Muscle of leg (tissue), 11 donors: ENCODE data around the gene TPPP2. TPM values are rescaled to one million over a fixed set of nuclear protein-coding genes. Genes with fewer than 3 reads are reported as not detected.

Experiments used
- DNase-seq: peaks from one replicate; pipeline ENCODE4 v3.0.0; 2013
- H3K27ac ChIP-seq: one replicate; pipeline ENCODE4 v1.5.1; 2013; ENCODE audit warnings: mild to moderate bottlenecking, low read length, control low read depth
- H3K27me3 ChIP-seq: one replicate; pipeline ENCODE4 v1.6.1; 2013; ENCODE audit warnings: low read length; ENCODE audit not compliant: control insufficient read depth, insufficient read depth
- H3K36me3 ChIP-seq: one replicate; pipeline ENCODE4 v1.6.1; 2013; ENCODE audit warnings: low read length; ENCODE audit not compliant: control insufficient read depth, insufficient read depth
- H3K4me1 ChIP-seq: one replicate; pipeline ENCODE4 v1.6.1; 2013; ENCODE audit warnings: low read length; ENCODE audit not compliant: control insufficient read depth, insufficient read depth
- H3K4me3 ChIP-seq: one replicate; pipeline ENCODE4 v1.5.1; 2013; ENCODE audit warnings: low read length, control low read depth
- H3K9me3 ChIP-seq: replicated peaks from 2 replicates; pipeline ENCODE4 v1.6.1; 2013; ENCODE audit warnings: low read depth, low read length; ENCODE audit not compliant: control insufficient read depth
- WGBS: methylation state at CpG from one replicate; pipeline ENCODE4 v1.1.5; 2013; ENCODE audit warnings: missing lambda C conversion rate; ENCODE audit not compliant: insufficient coverage; 5-methylcytosine and 5-hydroxymethylcytosine counted together
- polyA plus RNA-seq, 8 donors: library from polyadenylated mRNA; unstranded; fragments of 120-200 nt; gene quantifications; one replicate each; pipeline versions ENCODE4 v1.2.1 to v1.2.3, GENCODE V29; 2013; ENCODE audit warnings: inconsistent platforms in 1 of 8, low replicate concordance in 1 of 8; ENCODE audit not compliant: insufficient read length in 8 of 8, insufficient read depth in 1 of 8
- total RNA-seq: library from RNA; stranded (reverse); fragments of 120-200 nt; gene quantifications from one replicate; pipeline ENCODE4 v1.2.4, GENCODE V29; 2013

Gene TPPP2
- total and polyA plus RNA-seq, 9 donors, result 0.28 to 0.85 (median 0.41) TPM; not detected in 1

DNA sequence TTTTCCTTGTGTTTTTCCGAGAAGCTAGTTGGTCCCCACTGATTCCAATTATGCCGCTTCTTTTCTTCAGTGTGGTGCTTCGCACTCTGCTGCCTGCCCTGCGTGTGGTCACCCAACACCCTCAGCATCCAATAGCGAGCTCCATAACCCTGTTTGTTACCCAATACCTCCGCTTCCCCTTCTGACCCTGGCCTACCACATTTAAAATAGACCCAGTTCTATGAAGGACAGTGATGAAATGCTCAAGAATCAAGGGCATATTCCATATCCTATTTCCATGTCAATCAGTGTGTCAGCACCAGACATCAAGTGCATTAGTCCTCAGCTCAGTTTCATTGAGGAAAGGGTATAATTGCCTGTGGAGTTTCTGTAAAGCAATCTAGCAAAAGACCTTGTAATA is 14.7 kb upstream of the TPPP2 start:
- Histone ChIP-seq H3K27ac (no peak overlapping the region), H3K9me3 (no peaks in the 10 kb centered on the region), H3K36me3 (peaks cover 41% of the 10 kb centered on the region), H3K27me3 (no peaks in the 10 kb centered on the region), H3K4me1 (peaks cover 8% of the 10 kb centered on the region), H3K4me3 (no peak overlapping the region)
- WGBS, result 42% methylated on average over 5 of the region's 6 CpGs
- DNase-seq, result no peak

- Histone ChIP-seq H3K27ac (no peak overlapping the region), H3K4me3 (no peak overlapping the region), H3K27me3 (no peaks in the 10 kb centered on the region), H3K9me3 (no peaks in the 10 kb centered on the region), H3K36me3 (peaks cover 54% of the 10 kb centered on the region), H3K4me1 (peaks cover 8% of the 10 kb centered on the region)
- WGBS, result 59% methylated on average over 3 of the region's 9 CpGs
- no peak for DNase-seq
These were observed 13.4 kb upstream of the TPPP2 start for GRCh38 chr14:21016413-21017190.

DNA sequence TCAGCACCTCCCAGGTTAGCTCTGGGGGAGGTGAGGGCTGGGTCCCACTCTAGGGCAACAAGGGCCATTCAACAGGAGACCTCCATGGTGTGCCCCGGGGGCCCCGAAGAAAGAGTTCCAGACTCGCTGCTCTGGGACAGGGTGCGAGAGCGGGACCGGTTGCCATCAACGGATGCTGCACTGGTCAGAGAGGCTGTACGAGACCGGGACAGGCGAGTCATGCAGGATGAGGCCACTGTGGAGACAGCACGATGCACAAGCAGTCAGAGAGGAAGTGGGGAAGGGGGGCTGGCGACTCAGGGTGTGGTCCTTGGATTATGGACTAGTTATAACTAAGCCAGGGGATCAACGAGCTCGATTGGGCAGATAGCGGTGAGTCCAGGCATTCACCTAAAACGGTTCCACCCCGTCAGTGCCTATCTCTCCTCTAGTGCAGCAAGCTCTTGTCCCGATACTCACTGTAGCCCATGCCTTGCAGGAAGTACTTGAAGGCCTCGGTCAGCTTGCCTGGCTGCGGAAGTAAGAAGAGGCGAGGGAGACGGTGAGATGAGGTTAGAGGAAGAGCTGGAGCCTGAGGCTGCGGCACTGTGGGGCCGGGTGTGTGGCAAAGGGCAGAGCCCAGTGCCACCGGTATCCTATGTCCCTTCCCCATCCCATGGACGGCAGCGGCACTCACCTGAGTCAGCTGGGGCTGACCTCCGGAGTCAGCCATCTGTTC is 12.3 kb upstream of the TPPP2 start:
- Histone ChIP-seq H3K27ac (no peak overlapping the region), H3K36me3 (peaks cover 62% of the 10 kb centered on the region), H3K27me3 (no peaks in the 10 kb centered on the region), H3K9me3 (no peaks in the 10 kb centered on the region), H3K4me1 (peaks cover 9% of the 10 kb centered on the region), H3K4me3 (no peak overlapping the region)
- no peak for DNase-seq
- WGBS, result 74% methylated on average over 21 of the region's 28 CpGs

DNA sequence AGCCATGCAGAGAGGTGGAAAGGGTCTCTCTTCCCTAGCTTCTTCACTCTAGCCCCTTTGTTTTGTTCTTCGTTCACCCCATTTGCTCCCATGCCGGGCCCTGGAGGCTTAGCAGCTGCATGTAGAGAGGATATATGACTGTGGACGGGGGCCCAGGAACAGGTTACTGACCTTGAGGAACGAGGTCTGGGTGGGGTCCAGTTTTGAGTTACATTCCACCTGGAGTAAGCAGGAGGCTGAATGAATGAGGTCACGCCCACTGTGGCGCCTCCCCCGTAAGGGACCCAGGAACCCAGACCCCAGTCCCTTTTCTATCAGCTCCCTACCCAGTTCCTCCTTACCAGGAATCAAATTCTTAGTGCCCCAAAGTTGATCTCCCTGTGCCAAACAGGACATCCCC is 11.7 kb upstream of the TPPP2 start:
- H3K27me3 ChIP-seq, result no peaks in the 10 kb centered on the region
- 64% methylated on average over 4 of the region's 7 CpGs for WGBS
- H3K4me3 ChIP-seq, result no peak overlapping the region
- no peak for DNase-seq
- peaks cover 67% of the 10 kb centered on the region for H3K36me3 ChIP-seq
- no peaks in the 10 kb centered on the region for H3K9me3 ChIP-seq
- peaks cover 15% of the 10 kb centered on the region for H3K4me1 ChIP-seq
- no peak overlapping the region for H3K27ac ChIP-seq

GRCh38 chr14:21018781-21019180 is 11.2 kb upstream of the TPPP2 start:
- Histone ChIP-seq H3K27ac (no peak overlapping the region), H3K4me3 (no peak overlapping the region), H3K9me3 (no peaks in the 10 kb centered on the region), H3K27me3 (no peaks in the 10 kb centered on the region), H3K36me3 (peaks cover 67% of the 10 kb centered on the region), H3K4me1 (peaks cover 20% of the 10 kb centered on the region)
- WGBS, result no CpG with 5 or more reads among the region's 3 CpGs
- DNase-seq, result no peak

- WGBS, result no CpG with 5 or more reads among the region's 1 CpG
- Histone ChIP-seq H3K36me3 (peaks cover 67% of the 10 kb centered on the region), H3K4me1 (peaks cover 26% of the 10 kb centered on the region), H3K9me3 (no peaks in the 10 kb centered on the region), H3K4me3 (no peak overlapping the region), H3K27me3 (no peaks in the 10 kb centered on the region), H3K27ac (no peak overlapping the region)
- DNase-seq, result no peak
These were observed 10.7 kb upstream of the TPPP2 start for GRCh38 chr14:21019366-21019765.

DNA sequence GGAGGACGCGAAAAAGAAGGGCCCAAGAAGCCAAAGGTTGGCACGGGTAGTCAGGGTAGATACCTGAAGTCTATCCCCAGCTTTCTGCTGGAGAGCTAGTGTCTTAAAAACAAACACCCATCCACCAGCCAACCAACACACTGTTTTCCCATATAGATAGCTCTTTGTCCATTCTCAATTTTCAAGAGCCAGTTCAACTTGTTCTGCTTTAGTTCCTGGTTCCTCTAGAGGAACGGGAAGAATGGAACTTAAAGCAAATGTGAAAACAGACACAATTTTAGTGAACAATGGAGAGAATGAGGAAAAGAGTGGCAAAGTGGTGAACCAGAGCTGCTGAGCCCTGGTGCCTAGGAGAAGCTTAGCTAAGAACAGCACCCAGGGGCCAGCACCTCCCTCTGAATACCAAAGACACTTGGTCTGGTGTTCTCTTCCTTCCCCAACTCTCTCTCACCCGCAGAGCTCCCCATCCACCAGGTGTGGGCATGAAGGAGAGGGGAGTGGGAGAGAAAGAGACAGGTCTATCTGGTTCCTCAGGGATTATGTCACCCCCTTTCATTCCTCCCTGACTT is 9.0 kb upstream of the TPPP2 start:
- WGBS, result 88% methylated on average over 1 of the region's 5 CpGs
- no peak for DNase-seq
- Histone ChIP-seq H3K9me3 (no peaks in the 10 kb centered on the region), H3K27me3 (peaks cover 2% of the 10 kb centered on the region), H3K4me3 (no peak overlapping the region), H3K27ac (no peak overlapping the region), H3K36me3 (peaks cover 66% of the 10 kb centered on the region), H3K4me1 (peaks cover 27% of the 10 kb centered on the region)

GRCh38 chr14:21022686-21023085 is 7.3 kb upstream of the TPPP2 start:
- Histone ChIP-seq H3K4me1 (peaks cover 38% of the 10 kb centered on the region), H3K9me3 (no peaks in the 10 kb centered on the region), H3K4me3 (no peak overlapping the region), H3K27ac (no peak overlapping the region), H3K36me3 (peaks cover 50% of the 10 kb centered on the region), H3K27me3 (peaks cover 2% of the 10 kb centered on the region)
- WGBS, result 95% methylated on average over 2 of the region's 5 CpGs
- no peak for DNase-seq

GRCh38 chr14:21023174-21023573 is 6.8 kb upstream of the TPPP2 start:
- WGBS, result 70% methylated on average over 3 of the region's 7 CpGs
- peaks cover 2% of the 10 kb centered on the region for H3K27me3 ChIP-seq
- peaks cover 38% of the 10 kb centered on the region for H3K4me1 ChIP-seq
- H3K27ac ChIP-seq, result peak overlapping the region; percentile 3
- no peaks in the 10 kb centered on the region for H3K9me3 ChIP-seq
- H3K36me3 ChIP-seq, result peaks cover 45% of the 10 kb centered on the region
- peak overlapping the region; percentile 61 for H3K4me3 ChIP-seq
- peak; percentile 48 for DNase-seq

DNA sequence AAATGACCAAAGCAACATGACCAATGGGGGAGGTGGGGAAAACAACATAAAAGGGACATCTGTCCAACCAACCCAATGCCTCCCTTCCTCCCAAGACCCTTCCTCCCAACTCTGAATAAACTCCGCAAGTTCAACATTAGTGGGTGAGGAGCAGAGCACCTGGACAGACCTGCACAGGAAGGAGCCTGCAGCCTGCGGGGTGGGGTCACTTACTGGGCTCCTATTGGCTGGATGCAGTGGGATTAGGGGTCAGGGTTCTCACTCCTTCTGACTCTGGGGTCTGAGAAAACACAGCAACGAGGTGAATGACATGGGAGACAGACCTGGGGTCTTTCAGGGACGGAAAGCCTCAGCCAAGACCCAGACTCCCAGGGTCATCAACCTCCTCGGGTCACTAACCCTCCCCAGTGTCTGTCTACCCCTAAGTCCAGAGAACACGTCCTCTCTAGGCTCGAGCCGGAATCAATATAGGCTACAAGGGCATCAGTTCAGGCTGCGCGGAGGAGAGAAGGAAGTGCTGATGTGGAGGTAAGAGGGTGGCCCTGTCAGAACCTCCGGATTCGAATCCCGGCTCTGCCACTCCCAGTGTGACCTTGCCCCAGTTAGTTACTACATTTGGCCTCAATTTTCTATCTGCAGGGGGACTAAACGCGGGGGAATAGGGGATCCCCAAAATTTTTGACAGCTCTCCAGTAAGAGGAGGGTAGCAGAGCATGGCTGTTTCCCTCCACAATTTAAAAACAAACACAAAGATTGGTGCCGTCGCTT is 6.0 kb upstream of the TPPP2 start:
- Histone ChIP-seq H3K4me3 (peak overlapping the region; percentile 61), H3K9me3 (no peaks in the 10 kb centered on the region), H3K36me3 (peaks cover 37% of the 10 kb centered on the region), H3K27me3 (peaks cover 2% of the 10 kb centered on the region), H3K27ac (peak overlapping the region; percentile 39), H3K4me1 (peaks cover 38% of the 10 kb centered on the region)
- no peak for DNase-seq
- WGBS, result 33% methylated on average over 4 of the region's 17 CpGs
